ENCODE measurements around the gene STAC.

Gene STAC

DNA sequence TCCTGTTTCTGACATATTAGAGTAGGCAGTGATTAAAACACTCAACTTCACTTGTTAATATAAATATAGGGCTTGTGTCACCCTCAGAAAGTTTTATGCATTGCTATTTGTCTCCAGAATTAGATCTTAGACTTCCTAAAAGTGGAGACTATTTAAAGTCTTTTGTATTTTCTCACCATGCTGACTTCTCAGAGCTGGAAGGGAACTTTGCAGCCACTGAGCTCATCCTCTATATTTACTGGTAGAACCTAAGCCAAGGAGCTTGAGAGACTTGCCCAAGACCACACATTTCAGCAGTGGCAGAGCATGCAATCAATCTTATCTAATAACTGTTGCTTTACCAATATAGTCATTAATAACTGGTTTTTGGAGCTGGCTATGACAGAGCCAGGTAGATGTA, 53.2 kb downstream of the STAC start:
- H3K27ac ChIP-seq (replicated peaks) = no peak overlapping the region
- H3K4me3 ChIP-seq (replicated peaks; ENCODE audit: insufficient read depth, low read length) = no peak overlapping the region
- H3K27me3 ChIP-seq (ENCODE audit: insufficient read depth, poor library complexity, severe bottlenecking) = no peaks in the 10 kb centered on the region
- no peak for TF ChIP-seq SPI1 (IDR thresholded peaks at IDR 0.05; ENCODE audit: borderline replicate concordance, low read depth)
- TF ChIP-seq, protein P1, sequence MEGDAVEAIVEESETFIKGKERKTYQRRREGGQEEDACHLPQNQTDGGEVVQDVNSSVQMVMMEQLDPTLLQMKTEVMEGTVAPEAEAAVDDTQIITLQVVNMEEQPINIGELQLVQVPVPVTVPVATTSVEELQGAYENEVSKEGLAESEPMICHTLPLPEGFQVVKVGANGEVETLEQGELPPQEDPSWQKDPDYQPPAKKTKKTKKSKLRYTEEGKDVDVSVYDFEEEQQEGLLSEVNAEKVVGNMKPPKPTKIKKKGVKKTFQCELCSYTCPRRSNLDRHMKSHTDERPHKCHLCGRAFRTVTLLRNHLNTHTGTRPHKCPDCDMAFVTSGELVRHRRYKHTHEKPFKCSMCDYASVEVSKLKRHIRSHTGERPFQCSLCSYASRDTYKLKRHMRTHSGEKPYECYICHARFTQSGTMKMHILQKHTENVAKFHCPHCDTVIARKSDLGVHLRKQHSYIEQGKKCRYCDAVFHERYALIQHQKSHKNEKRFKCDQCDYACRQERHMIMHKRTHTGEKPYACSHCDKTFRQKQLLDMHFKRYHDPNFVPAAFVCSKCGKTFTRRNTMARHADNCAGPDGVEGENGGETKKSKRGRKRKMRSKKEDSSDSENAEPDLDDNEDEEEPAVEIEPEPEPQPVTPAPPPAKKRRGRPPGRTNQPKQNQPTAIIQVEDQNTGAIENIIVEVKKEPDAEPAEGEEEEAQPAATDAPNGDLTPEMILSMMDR (IDR thresholded peaks at IDR 0.05; ENCODE audit: insufficient read depth, low read length) = no peak
- no peak for DNase-seq (ENCODE audit: low read depth in 1 of 2, low spot score in 1 of 2)

DNA sequence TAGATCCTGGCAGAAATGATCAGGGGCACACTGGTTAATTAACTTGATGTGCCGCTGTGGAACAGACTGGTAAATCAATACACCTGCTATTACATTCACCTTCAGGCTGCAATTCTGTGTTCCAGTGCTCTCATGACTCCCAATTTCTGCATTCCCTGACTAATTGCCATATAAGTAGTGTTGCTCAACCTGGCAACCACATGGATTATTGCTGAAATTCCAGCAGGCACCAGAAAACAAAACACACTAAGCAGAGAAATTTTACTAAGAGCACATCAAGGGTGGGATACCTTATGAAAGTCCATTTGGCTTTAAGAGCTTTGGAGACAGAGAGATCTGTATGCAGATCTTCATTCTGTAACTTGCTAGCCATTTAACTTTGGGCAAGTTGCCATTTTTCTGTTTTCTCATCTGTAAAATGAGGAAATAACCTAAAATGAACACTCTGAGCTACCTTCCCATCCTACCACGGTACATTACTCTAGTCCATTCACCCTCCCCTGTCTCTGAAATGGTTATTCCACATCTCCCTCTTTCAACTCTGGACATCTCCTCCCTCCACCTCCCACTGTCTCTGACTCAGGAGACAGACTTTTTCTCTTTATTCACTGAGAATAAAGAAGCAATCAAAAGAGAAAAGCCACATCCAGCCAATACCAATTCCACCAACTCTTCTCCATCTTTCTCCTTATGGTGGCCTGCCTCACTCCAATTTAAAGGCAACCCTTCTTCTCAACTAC, 54.6 kb downstream of the STAC start:
- DNase-seq (ENCODE audit: low read depth in 1 of 2, low spot score in 1 of 2) = no peak
- Histone ChIP-seq H3K27ac (replicated peaks) (no peak overlapping the region), H3K4me3 (replicated peaks; ENCODE audit: insufficient read depth, low read length) (no peak overlapping the region), H3K27me3 (ENCODE audit: insufficient read depth, poor library complexity, severe bottlenecking) (no peaks in the 10 kb centered on the region)
- TF ChIP-seq, protein P1 (IDR thresholded peaks at IDR 0.05; ENCODE audit: insufficient read depth, low read length) = no peak
- TF ChIP-seq REST (IDR thresholded peaks at IDR 0.05; ENCODE audit: insufficient replicate concordance, low read depth) (no peak), POLR2AphosphoS5 (IDR thresholded peaks at IDR 0.05; ENCODE audit: low read depth) (no peak), SPI1 (IDR thresholded peaks at IDR 0.05; ENCODE audit: borderline replicate concordance, low read depth) (no peak), GABPA (IDR thresholded peaks at IDR 0.05; ENCODE audit: low read depth) (no peak)

DNA sequence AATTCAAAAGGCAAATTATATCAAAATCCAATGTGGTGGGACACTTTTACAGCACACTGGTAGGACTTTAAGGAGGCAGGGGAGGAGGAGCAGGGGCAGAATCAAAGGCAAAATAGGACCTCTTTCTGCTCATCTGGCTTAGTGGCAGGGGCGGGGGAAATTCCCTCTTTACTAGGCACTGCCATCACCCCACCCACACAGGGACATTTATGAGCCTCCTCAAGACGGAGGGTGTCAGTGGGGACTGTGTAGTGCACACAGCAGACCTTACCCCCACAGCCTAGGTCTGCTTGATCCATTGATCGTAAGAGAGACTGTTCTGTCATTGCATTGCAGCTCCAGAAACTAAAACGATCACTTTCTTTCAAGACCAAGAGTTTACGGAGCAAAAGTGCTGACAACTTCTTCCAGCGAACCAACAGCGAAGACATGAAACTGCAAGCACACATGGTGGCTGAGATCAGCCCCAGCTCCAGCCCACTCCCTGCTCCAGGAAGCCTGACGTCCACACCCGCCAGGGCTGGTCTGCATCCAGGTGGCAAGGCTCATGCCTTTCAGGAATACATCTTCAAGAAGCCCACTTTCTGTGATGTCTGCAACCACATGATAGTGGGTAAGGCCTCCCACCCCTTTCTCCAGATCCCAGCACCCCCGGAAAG, 62.9 kb downstream of the STAC start:
- no peak overlapping the region for H3K27ac ChIP-seq (replicated peaks)

DNA sequence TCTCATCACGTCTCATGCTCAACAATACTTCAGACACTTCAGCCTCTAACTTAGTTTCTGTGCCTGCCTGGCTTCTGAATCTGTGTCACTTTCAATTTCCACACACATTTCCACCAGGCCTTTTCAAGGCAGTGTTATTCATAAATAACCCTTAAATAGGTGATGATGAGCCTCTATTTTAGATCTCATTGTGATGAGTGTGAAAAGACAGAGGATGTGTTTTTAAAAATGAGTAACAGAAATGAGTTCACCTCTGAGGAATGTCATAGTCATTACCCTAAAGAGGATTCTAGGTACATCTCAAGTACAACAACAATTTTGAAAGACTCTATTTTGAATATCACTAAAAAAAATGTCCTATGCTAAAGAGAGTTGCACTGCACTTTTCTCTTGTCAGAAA, 64.6 kb downstream of the STAC start:
- no peak for DNase-seq (ENCODE audit: low read depth in 1 of 2, low spot score in 1 of 2)
- Histone ChIP-seq H3K4me3 (replicated peaks; ENCODE audit: insufficient read depth, low read length) (no peak overlapping the region), H3K27ac (replicated peaks) (no peak overlapping the region), H3K27me3 (ENCODE audit: insufficient read depth, poor library complexity, severe bottlenecking) (no peaks in the 10 kb centered on the region)
- TF ChIP-seq GABPA (IDR thresholded peaks at IDR 0.05; ENCODE audit: low read depth) (no peak), SPI1 (IDR thresholded peaks at IDR 0.05; ENCODE audit: borderline replicate concordance, low read depth) (no peak), POLR2AphosphoS5 (IDR thresholded peaks at IDR 0.05; ENCODE audit: low read depth) (no peak), REST (IDR thresholded peaks at IDR 0.05; ENCODE audit: insufficient replicate concordance, low read depth) (no peak)
- TF ChIP-seq, protein P1 (IDR thresholded peaks at IDR 0.05; ENCODE audit: insufficient read depth, low read length) = no peak

More for the DNA sequence above, 62.9 kb downstream of the STAC start:
- TF ChIP-seq, protein P1 (IDR thresholded peaks at IDR 0.05; ENCODE audit: insufficient read depth, low read length) = no peak
- no peak for TF ChIP-seq SPI1 (IDR thresholded peaks at IDR 0.05; ENCODE audit: borderline replicate concordance, low read depth)
- TF ChIP-seq POLR2AphosphoS5 (IDR thresholded peaks at IDR 0.05; ENCODE audit: low read depth) = no peak
- Histone ChIP-seq H3K4me3 (replicated peaks; ENCODE audit: insufficient read depth, low read length) (no peak overlapping the region), H3K27me3 (ENCODE audit: insufficient read depth, poor library complexity, severe bottlenecking) (no peaks in the 10 kb centered on the region)
- DNase-seq (ENCODE audit: low read depth in 1 of 2, low spot score in 1 of 2) = no peak
